HepG2 (cell line): ENCODE measurements around the gene MYO16.

Source experiments
- EP300 ChIP-seq, 3 experiments: sonication (generic) in 1 of 3; formaldehyde crosslinking in 1 of 3; IDR thresholded peaks; 2 replicates each; pipeline versions ENCODE4 v1.5.1 to v1.6.1; 2011 to 2020; ENCODE audit warnings: low read depth in 2 of 3, low read length in 2 of 3, borderline replicate concordance in 1 of 3, improper control_type of control experiment in 1 of 3, mild to moderate bottlenecking in 1 of 3, missing genetic modification reagents in 1 of 3, moderate library complexity in 1 of 3
- HOXA7 ChIP-seq: sonication (generic); formaldehyde crosslinking; IDR thresholded peaks from 2 replicates; pipeline ENCODE4 v1.8.1; 2022; ENCODE audit warnings: mild to moderate bottlenecking, missing genetic modification reagents, moderate library complexity
- SRF ChIP-seq: IDR thresholded peaks from 2 replicates; pipeline ENCODE4 v1.6.1; 2011; ENCODE audit warnings: mild to moderate bottlenecking, low read depth, low read length, moderate library complexity
- TF ChIP-seq, protein P1 (sequence below): sonication (generic); formaldehyde crosslinking; IDR thresholded peaks from 2 replicates; pipeline ENCODE4 v1.4.0; 2020; ENCODE audit warnings: missing genetic modification reagents
- TF ChIP-seq, protein P2 (sequence below): sonication (generic); formaldehyde crosslinking; IDR thresholded peaks from 2 replicates; pipeline ENCODE4 v1.5.0; 2020; ENCODE audit warnings: mild to moderate bottlenecking, missing genetic modification reagents, moderate library complexity
- TF ChIP-seq, protein P3 (sequence below): sonication (generic); formaldehyde crosslinking; IDR thresholded peaks from 2 replicates; pipeline ENCODE4 v1.8.1; 2022; ENCODE audit warnings: low read depth, mild to moderate bottlenecking, missing genetic modification reagents
- TF ChIP-seq, protein P4 (sequence below): sonication (generic); formaldehyde crosslinking; IDR thresholded peaks from 2 replicates; pipeline ENCODE4 v1.8.0; 2023; ENCODE audit warnings: mild to moderate bottlenecking, missing genetic modification reagents
- TF ChIP-seq, protein P5 (sequence below): sonication (generic); formaldehyde crosslinking; IDR thresholded peaks from 2 replicates; pipeline ENCODE4 v1.8.1; 2023; ENCODE audit warnings: missing genetic modification reagents, inconsistent platforms, borderline replicate concordance

DNA sequence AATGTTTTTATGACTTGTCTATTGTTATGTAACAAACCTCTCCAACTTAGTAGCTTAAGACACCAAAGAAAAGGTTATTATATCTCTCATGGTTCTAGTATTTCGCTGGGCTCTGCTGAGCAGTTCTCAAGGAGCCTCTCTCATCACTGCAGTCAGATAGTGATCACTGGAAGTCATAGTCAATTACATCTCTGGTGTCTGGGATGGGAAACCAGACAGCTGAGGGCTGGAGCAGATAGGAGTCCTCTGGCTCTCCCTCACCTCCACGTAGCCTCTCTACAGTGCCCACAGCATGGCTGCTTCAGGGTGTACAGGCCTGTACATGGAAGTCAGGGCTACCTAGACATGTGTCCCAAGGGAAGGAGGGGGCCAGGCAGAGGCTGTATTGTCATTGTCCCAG, 507.5 kb downstream of the MYO16 start:
- TF ChIP-seq, protein P1, sequence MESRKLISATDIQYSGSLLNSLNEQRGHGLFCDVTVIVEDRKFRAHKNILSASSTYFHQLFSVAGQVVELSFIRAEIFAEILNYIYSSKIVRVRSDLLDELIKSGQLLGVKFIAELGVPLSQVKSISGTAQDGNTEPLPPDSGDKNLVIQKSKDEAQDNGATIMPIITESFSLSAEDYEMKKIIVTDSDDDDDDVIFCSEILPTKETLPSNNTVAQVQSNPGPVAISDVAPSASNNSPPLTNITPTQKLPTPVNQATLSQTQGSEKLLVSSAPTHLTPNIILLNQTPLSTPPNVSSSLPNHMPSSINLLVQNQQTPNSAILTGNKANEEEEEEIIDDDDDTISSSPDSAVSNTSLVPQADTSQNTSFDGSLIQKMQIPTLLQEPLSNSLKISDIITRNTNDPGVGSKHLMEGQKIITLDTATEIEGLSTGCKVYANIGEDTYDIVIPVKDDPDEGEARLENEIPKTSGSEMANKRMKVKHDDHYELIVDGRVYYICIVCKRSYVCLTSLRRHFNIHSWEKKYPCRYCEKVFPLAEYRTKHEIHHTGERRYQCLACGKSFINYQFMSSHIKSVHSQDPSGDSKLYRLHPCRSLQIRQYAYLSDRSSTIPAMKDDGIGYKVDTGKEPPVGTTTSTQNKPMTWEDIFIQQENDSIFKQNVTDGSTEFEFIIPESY (CRISPR knock-in tag): no peak
- TF ChIP-seq, protein P2, sequence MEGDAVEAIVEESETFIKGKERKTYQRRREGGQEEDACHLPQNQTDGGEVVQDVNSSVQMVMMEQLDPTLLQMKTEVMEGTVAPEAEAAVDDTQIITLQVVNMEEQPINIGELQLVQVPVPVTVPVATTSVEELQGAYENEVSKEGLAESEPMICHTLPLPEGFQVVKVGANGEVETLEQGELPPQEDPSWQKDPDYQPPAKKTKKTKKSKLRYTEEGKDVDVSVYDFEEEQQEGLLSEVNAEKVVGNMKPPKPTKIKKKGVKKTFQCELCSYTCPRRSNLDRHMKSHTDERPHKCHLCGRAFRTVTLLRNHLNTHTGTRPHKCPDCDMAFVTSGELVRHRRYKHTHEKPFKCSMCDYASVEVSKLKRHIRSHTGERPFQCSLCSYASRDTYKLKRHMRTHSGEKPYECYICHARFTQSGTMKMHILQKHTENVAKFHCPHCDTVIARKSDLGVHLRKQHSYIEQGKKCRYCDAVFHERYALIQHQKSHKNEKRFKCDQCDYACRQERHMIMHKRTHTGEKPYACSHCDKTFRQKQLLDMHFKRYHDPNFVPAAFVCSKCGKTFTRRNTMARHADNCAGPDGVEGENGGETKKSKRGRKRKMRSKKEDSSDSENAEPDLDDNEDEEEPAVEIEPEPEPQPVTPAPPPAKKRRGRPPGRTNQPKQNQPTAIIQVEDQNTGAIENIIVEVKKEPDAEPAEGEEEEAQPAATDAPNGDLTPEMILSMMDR (CRISPR knock-in tag): no peak
- TF ChIP-seq, protein P3, sequence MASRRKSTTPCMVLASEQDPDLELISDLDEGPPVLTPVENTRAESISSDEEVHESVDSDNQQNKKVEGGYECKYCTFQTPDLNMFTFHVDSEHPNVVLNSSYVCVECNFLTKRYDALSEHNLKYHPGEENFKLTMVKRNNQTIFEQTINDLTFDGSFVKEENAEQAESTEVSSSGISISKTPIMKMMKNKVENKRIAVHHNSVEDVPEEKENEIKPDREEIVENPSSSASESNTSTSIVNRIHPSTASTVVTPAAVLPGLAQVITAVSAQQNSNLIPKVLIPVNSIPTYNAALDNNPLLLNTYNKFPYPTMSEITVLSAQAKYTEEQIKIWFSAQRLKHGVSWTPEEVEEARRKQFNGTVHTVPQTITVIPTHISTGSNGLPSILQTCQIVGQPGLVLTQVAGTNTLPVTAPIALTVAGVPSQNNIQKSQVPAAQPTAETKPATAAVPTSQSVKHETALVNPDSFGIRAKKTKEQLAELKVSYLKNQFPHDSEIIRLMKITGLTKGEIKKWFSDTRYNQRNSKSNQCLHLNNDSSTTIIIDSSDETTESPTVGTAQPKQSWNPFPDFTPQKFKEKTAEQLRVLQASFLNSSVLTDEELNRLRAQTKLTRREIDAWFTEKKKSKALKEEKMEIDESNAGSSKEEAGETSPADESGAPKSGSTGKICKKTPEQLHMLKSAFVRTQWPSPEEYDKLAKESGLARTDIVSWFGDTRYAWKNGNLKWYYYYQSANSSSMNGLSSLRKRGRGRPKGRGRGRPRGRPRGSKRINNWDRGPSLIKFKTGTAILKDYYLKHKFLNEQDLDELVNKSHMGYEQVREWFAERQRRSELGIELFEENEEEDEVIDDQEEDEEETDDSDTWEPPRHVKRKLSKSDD: no peak
- TF ChIP-seq HOXA7 (CRISPR knock-in tag) (no peak), SRF (no peak), EP300 (IDR thresholded peaks at IDR 0.05; ENCODE audit: low read depth in 2 of 2, low read length in 2 of 2) (no peak), EP300 (CRISPR knock-in tag; IDR thresholded peaks at IDR 0.05; ENCODE audit: borderline replicate concordance) (no peak)
- TF ChIP-seq, protein P4, sequence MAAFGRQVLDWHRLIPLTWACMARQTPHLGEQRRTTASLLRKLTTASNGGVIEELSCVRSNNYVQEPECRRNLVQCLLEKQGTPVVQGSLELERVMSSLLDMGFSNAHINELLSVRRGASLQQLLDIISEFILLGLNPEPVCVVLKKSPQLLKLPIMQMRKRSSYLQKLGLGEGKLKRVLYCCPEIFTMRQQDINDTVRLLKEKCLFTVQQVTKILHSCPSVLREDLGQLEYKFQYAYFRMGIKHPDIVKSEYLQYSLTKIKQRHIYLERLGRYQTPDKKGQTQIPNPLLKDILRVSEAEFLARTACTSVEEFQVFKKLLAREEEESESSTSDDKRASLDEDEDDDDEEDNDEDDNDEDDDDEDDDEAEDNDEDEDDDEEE (CRISPR knock-in tag): no peak
- TF ChIP-seq, protein P5, sequence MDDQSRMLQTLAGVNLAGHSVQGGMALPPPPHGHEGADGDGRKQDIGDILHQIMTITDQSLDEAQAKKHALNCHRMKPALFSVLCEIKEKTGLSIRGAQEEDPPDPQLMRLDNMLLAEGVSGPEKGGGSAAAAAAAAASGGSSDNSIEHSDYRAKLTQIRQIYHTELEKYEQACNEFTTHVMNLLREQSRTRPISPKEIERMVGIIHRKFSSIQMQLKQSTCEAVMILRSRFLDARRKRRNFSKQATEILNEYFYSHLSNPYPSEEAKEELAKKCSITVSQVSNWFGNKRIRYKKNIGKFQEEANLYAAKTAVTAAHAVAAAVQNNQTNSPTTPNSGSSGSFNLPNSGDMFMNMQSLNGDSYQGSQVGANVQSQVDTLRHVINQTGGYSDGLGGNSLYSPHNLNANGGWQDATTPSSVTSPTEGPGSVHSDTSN: no peak
